Osteocyte (in vitro differentiated cells): ENCODE data around the gene CPN2. TPM values are rescaled to one million over a fixed set of nuclear protein-coding genes. Genes with fewer than 3 reads are reported as not detected.

Experiments used
- DNase-seq: peaks from one replicate; pipeline ENCODE4 v3.0.0; 2021; ENCODE audit warnings: mixed read lengths; ENCODE audit not compliant: unreplicated experiment; ENCODE audit errors: extremely low spot score
- H3K27ac Mint-ChIP-seq: one replicate; pipeline ENCODE4 v1.8.0; 2021; ENCODE audit warnings: mild to moderate bottlenecking, mixed read lengths; ENCODE audit not compliant: unreplicated experiment
- H3K27me3 Mint-ChIP-seq: one replicate; pipeline ENCODE4 v1.8.0; 2021; ENCODE audit warnings: mixed read lengths; ENCODE audit not compliant: unreplicated experiment
- H3K36me3 Mint-ChIP-seq: one replicate; pipeline ENCODE4 v1.8.0; 2021; ENCODE audit warnings: mixed read lengths; ENCODE audit not compliant: unreplicated experiment
- H3K4me1 Mint-ChIP-seq: one replicate; pipeline ENCODE4 v1.8.0; 2021; ENCODE audit warnings: mixed read lengths; ENCODE audit not compliant: unreplicated experiment
- H3K4me3 Mint-ChIP-seq: one replicate; pipeline ENCODE4 v1.8.0; 2021; ENCODE audit warnings: mild to moderate bottlenecking, moderate library complexity, mixed read lengths; ENCODE audit not compliant: unreplicated experiment
- H3K9me3 Mint-ChIP-seq: one replicate; pipeline ENCODE4 v1.8.0; 2021; ENCODE audit warnings: mixed read lengths; ENCODE audit not compliant: unreplicated experiment
- total RNA-seq: library from RNA; stranded (reverse); gene quantifications from 2 replicates; pipeline ENCODE4 v1.2.1, GENCODE V29; 2021
- TF ChIP-seq, protein P1 (sequence below): fragments of 200-600 bp; sonication (generic); IDR thresholded peaks from 2 replicates; pipeline ENCODE4 v1.5.0; 2021; ENCODE audit warnings: antibody characterized with exemption, mild to moderate bottlenecking, moderate library complexity

CPN2 gene
- total RNA-seq, 1 donor from 2014 or later, result not detected

DNA sequence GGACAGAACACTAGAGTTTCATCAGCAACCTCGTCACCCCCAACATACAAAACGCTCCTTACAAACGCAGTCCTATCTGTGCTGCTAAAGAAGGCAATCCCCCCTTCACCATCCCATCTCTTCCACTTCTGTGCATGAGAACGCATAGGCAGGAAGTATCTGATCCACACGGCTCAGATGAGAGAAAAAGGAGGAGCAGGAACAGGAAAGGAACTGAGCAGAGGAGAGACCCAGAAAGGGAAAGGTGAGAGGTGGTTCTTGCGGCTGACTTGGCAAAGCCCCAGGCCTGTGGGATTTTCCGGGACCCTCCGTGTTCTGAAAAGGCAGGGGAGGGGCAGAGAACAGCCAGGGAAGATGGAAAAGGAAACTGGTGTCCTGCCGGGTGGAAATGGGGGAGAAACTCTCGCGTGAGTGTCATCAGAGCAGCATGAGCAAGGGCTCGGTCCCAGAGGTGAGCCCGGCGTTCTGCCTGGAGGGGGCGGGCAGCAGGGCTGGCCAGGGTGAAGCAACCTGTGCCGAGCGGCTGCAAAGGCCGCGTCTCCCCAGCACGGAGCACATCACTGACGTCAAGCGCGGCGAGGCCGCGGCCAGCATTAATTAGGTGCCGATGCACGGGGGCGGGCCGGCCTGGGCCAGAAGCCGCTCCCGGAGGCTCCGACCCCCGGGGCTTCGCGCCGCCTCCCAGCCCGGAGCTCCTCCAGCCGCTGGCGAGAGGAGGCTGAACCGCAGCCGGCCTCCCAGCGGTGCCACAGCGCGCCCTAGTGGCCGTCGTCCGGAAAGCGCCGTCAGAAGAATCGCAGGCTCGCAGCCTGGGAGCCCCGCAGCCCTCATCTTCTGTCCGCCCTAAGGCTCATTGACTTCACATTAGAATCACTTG lies 35.8 kb downstream of the CPN2 start:
- TF ChIP-seq, protein P1, sequence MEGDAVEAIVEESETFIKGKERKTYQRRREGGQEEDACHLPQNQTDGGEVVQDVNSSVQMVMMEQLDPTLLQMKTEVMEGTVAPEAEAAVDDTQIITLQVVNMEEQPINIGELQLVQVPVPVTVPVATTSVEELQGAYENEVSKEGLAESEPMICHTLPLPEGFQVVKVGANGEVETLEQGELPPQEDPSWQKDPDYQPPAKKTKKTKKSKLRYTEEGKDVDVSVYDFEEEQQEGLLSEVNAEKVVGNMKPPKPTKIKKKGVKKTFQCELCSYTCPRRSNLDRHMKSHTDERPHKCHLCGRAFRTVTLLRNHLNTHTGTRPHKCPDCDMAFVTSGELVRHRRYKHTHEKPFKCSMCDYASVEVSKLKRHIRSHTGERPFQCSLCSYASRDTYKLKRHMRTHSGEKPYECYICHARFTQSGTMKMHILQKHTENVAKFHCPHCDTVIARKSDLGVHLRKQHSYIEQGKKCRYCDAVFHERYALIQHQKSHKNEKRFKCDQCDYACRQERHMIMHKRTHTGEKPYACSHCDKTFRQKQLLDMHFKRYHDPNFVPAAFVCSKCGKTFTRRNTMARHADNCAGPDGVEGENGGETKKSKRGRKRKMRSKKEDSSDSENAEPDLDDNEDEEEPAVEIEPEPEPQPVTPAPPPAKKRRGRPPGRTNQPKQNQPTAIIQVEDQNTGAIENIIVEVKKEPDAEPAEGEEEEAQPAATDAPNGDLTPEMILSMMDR, result peak; percentile 99
- Mint-ChIP-seq H3K36me3 (peaks cover 5% of the 10 kb centered on the region), H3K4me1 (peaks cover 25% of the 10 kb centered on the region), H3K27ac (peak overlapping the region; percentile 38), H3K4me3 (peak overlapping the region; percentile 72), H3K27me3 (peaks cover 64% of the 10 kb centered on the region), H3K9me3 (peaks cover 12% of the 10 kb centered on the region)
- peak; percentile 95 for DNase-seq

DNA sequence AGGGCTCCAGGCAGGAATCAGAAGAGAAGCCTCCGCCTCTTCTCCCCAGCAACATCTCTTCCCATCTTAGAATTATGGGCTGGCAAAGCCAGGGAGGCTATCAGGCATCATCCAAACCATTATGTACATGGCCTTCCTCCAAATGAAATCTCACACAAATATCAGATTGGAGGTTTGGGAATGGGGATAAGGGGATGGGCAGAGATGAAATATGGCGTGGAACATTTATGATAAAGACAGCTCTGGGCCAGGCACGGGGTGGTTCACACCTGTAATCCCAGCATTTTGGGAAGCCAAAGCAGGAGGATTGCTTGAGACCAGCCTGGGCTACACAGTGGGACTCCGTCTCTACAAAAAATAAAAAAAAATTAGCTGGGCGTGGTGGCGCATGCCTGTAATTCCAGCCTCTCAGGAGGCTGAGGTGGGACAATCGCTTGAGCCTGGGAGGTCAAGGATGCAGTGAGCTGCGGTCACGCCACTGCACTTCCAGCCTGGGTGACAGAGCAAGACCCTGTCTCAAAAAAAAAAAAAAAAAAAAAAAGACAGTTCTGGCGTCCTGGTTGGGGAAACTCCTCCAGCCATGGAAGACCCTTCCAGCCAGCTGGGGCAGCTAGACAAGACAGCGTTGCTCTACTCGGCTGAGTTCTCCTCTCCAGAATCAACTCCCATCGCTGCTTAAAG lies 36.6 kb downstream of the CPN2 start:
- H3K4me1 Mint-ChIP-seq, result peaks cover 25% of the 10 kb centered on the region
- H3K4me3 Mint-ChIP-seq, result peak overlapping the region; percentile 72
- H3K27ac Mint-ChIP-seq, result no peak overlapping the region
- DNase-seq, result no peak
- TF ChIP-seq, protein P1, result no peak
- H3K27me3 Mint-ChIP-seq, result peaks cover 69% of the 10 kb centered on the region
- H3K9me3 Mint-ChIP-seq, result peaks cover 8% of the 10 kb centered on the region
- H3K36me3 Mint-ChIP-seq, result peaks cover 5% of the 10 kb centered on the region

DNA sequence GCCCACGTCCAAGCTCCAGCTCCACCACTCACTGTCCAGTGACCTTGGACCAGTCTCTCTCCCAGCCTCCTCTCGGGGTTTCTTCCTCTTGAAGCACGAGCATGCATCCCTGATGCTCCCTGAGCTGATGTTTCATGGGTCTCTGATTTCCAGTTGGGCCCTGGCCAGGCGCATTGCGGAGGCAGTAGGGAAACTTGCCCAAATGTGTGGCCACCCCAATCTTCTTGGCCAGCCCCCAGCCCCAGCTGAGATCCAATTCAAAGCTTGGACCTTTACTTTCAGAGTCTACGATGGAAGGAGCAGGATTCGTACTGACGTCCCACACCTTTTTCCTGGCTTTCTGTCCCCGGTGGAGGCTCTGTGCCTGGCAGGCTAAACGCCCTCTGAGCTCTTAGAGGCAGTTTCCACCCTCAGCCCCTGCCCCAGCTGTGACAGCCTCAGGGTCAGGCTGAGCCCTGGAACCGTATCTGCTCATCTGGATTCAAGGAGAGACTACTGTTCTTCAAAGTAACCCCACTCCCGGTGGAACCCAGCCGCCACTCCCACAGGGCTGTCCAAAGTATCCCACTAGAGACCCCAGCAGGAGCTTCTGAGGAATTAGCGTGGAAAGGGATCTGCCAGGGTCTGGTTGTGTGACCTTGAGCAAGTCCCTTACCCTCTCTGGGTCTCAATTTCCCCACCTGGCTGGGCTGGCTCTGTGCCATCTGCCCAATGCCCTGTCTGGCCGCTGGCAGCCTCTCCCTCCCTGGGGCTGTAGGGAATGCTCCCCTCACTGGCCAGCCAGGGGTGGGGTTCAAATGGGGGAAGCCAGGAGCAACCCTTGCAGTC lies 37.4 kb downstream of the CPN2 start:
- H3K27me3 Mint-ChIP-seq, result peaks cover 64% of the 10 kb centered on the region
- H3K4me3 Mint-ChIP-seq, result no peak overlapping the region
- H3K9me3 Mint-ChIP-seq, result peaks cover under 1% of the 10 kb centered on the region
- H3K4me1 Mint-ChIP-seq, result peaks cover 29% of the 10 kb centered on the region
- TF ChIP-seq, protein P1, result no peak
- DNase-seq, result no peak
- no peaks in the 10 kb centered on the region for H3K36me3 Mint-ChIP-seq
- H3K27ac Mint-ChIP-seq, result no peak overlapping the region

DNA sequence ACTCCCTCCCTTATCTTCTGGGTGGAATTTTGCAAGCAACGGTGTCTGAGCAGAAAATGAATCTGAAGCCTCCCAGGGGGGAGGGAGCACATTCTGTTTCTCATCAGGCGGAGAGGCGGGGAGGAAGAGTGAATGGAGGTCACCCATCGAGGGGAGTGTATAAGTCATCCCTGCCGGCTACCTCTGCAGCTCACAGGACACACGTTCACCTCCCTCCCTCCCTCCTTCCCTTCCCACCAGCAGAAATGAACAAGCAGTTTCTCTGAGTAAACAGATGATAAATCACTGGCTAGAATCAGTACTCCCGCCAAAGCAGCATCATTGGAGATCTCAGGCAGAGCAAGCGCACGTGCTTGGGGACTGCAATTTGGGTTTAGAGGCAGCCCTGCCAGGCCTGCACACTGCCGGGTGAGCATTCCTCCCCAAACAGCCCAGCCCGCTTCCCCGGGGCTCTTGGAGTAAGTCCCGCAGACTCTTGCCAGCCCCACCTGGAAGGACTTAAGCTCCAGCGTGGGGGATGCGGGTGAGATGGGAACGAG lies 38.3 kb downstream of the CPN2 start:
- Mint-ChIP-seq H3K4me3 (no peak overlapping the region), H3K27me3 (peaks cover 62% of the 10 kb centered on the region), H3K4me1 (peaks cover 33% of the 10 kb centered on the region), H3K27ac (no peak overlapping the region), H3K36me3 (no peaks in the 10 kb centered on the region), H3K9me3 (no peaks in the 10 kb centered on the region)
- TF ChIP-seq, protein P1, result no peak
- DNase-seq, result no peak
